NB4 (cell line): ENCODE results near the gene CD82.

Experiments used
- DNase-seq: peaks from one replicate; pipeline ENCODE4 v3.0.0; 2010; ENCODE audit warnings: low read depth
- H3K4me3 ChIP-seq: one replicate; pipeline ENCODE4 v1.5.1; 2011; ENCODE audit warnings: mild to moderate bottlenecking, low read depth, low read length, moderate library complexity
- CTCF ChIP-seq: IDR thresholded peaks from one replicate; pipeline ENCODE4 v1.5.1; 2012; ENCODE audit warnings: low read depth, low read length
- MAX ChIP-seq: IDR thresholded peaks from 2 replicates; pipeline ENCODE4 v1.6.1; 2011; ENCODE audit warnings: low read depth, low read length
- MYC ChIP-seq: IDR thresholded peaks from 2 replicates; pipeline ENCODE4 v1.6.1; 2011; ENCODE audit warnings: low read depth, low read length
- POLR2A ChIP-seq: IDR thresholded peaks from 2 replicates; pipeline ENCODE4 v1.6.1; 2011; ENCODE audit warnings: mild to moderate bottlenecking; ENCODE audit not compliant: insufficient read length; ENCODE audit errors: extremely low read depth

CD82 gene

GRCh38 chr11:44617671-44618461 lies 52.4 kb downstream of the CD82 start:
- no peak for DNase-seq
- no peak overlapping the region for H3K4me3 ChIP-seq
- TF ChIP-seq MYC, result no peak
- TF ChIP-seq CTCF, result no peak
- no peak for TF ChIP-seq POLR2A
- TF ChIP-seq MAX, result no peak

GRCh38 chr11:44618561-44619425 lies 53.3 kb downstream of the CD82 start:
- DNase-seq, result no peak
- TF ChIP-seq CTCF (no peak), MAX (no peak), POLR2A (no peak), MYC (no peak)
- H3K4me3 ChIP-seq, result no peak overlapping the region

- TF ChIP-seq MYC, result no peak
- no peak for TF ChIP-seq POLR2A
- TF ChIP-seq MAX, result no peak
- no peak for TF ChIP-seq CTCF
- no peak for DNase-seq
- no peak overlapping the region for H3K4me3 ChIP-seq
These were observed 54.9 kb downstream of the CD82 start for GRCh38 chr11:44620328-44620725.

- TF ChIP-seq POLR2A, result no peak
- no peak for TF ChIP-seq MYC
- TF ChIP-seq CTCF, result peak; percentile 82
- TF ChIP-seq MAX, result no peak
- no peak overlapping the region for H3K4me3 ChIP-seq
- DNase-seq, result peak; percentile 69
These were observed 55.7 kb downstream of the CD82 start for GRCh38 chr11:44621140-44621681.

- no peak overlapping the region for H3K4me3 ChIP-seq
- peak; percentile 36 for DNase-seq
- TF ChIP-seq POLR2A (no peak), CTCF (no peak), MAX (no peak), MYC (no peak)
These were observed 56.3 kb downstream of the CD82 start for GRCh38 chr11:44621784-44622183.
